Mesenchymal stem cell (in vitro differentiated cells and primary cell): ENCODE data around the gene CYP2U1.
A peak's percentile ranks its signal among the peaks of the same experiment; 100 is the strongest.

Experiments
- DNase-seq: peaks from one replicate; pipeline ENCODE4 v3.0.0-alpha.2; 2013
- H2AFZ ChIP-seq: one replicate; pipeline ENCODE4 v1.6.1; 2013; ENCODE audit warnings: low read depth, mild to moderate bottlenecking, control low read depth, inconsistent platforms, low read length, moderate library complexity
- H2AK5ac ChIP-seq: 2 replicates; pipeline ENCODE4 v1.6.1; 2013; ENCODE audit warnings: low read length, moderate library complexity, mild to moderate bottlenecking, inconsistent platforms; ENCODE audit not compliant: severe bottlenecking
- H2BK120ac ChIP-seq: one replicate; pipeline ENCODE4 v1.6.1; 2013; ENCODE audit warnings: low read depth, mild to moderate bottlenecking, inconsistent platforms, low read length, moderate library complexity
- H2BK12ac ChIP-seq, 2 experiments: one replicate each; pipeline ENCODE4 v1.6.1; 2013; ENCODE audit warnings: inconsistent platforms in 2 of 2, low read length in 2 of 2, mild to moderate bottlenecking in 2 of 2, moderate library complexity in 2 of 2, control low read depth in 1 of 2
- H2BK15ac ChIP-seq: one replicate; pipeline ENCODE4 v1.6.1; 2013; ENCODE audit warnings: mild to moderate bottlenecking, low read depth, inconsistent platforms; ENCODE audit not compliant: poor library complexity, severe bottlenecking
- H2BK5ac ChIP-seq: 2 replicates; pipeline ENCODE4 v1.6.1; 2013; ENCODE audit warnings: low read depth, mild to moderate bottlenecking, low read length, control low read depth, inconsistent platforms; ENCODE audit not compliant: poor library complexity, severe bottlenecking
- H3K14ac ChIP-seq, 2 experiments: one replicate each; pipeline ENCODE4 v1.6.1; 2013; ENCODE audit warnings: inconsistent platforms in 2 of 2, low read length in 2 of 2, control low read depth in 1 of 2, mild to moderate bottlenecking in 1 of 2, moderate library complexity in 1 of 2
- H3K18ac ChIP-seq, 2 experiments: one replicate each; pipeline ENCODE4 v1.6.1; 2013; ENCODE audit warnings: inconsistent platforms in 2 of 2, low read length in 2 of 2, control low read depth in 1 of 2, low read depth in 1 of 2, mild to moderate bottlenecking in 1 of 2
- H3K23ac ChIP-seq, 2 experiments: one replicate each; pipeline ENCODE4 v1.6.1; 2013; ENCODE audit warnings: inconsistent platforms in 2 of 2, low read length in 2 of 2, mild to moderate bottlenecking in 2 of 2, moderate library complexity in 2 of 2, control low read depth in 1 of 2
- H3K27ac ChIP-seq: 2 replicates; pipeline ENCODE4 v1.5.1; 2013; ENCODE audit warnings: mild to moderate bottlenecking, moderate library complexity, low read length, control low read depth, inconsistent platforms; ENCODE audit not compliant: poor library complexity, severe bottlenecking
- H3K27me3 ChIP-seq, 2 experiments: 2 replicates each; pipeline versions ENCODE4 v1.6.1 to v1.7.0; 2013; ENCODE audit warnings: low read length in 2 of 2, mild to moderate bottlenecking in 2 of 2, moderate library complexity in 2 of 2, control low read depth in 1 of 2, inconsistent platforms in 1 of 2; ENCODE audit not compliant: control insufficient read depth in 1 of 2, insufficient read depth in 1 of 2
- H3K36me3 ChIP-seq, 2 experiments: 2 replicates each; pipeline versions ENCODE4 v1.6.1 to v1.7.0; 2013; ENCODE audit warnings: low read length in 2 of 2, control low read depth in 1 of 2, inconsistent platforms in 1 of 2, low read depth in 1 of 2, mild to moderate bottlenecking in 1 of 2; ENCODE audit not compliant: insufficient read depth in 2 of 2, control insufficient read depth in 1 of 2
- H3K4ac ChIP-seq, 2 experiments: one replicate each; pipeline ENCODE4 v1.6.1; 2013; ENCODE audit warnings: inconsistent platforms in 2 of 2, low read length in 2 of 2, mild to moderate bottlenecking in 2 of 2, moderate library complexity in 2 of 2, control low read depth in 1 of 2, low read depth in 1 of 2
- H3K4me1 ChIP-seq: 2 replicates; pipeline ENCODE4 v1.6.1; 2013; ENCODE audit warnings: low read depth, low read length, control low read depth; ENCODE audit not compliant: control insufficient read depth, insufficient read depth
- H3K4me2 ChIP-seq: 2 replicates; pipeline ENCODE4 v1.6.1; 2013; ENCODE audit warnings: low read length, mild to moderate bottlenecking, inconsistent platforms; ENCODE audit not compliant: poor library complexity, severe bottlenecking
- H3K4me3 ChIP-seq, 2 experiments: 2 replicates each; pipeline versions ENCODE4 v1.5.1 to v1.7.0; 2013; ENCODE audit warnings: low read length in 2 of 2, mild to moderate bottlenecking in 2 of 2, control low read depth in 1 of 2, low read depth in 1 of 2; ENCODE audit not compliant: insufficient read depth in 1 of 2
- H3K79me1 ChIP-seq: replicated peaks from 2 replicates; pipeline ENCODE4 v1.6.1; 2013; ENCODE audit warnings: mild to moderate bottlenecking, control low read depth, low read length, inconsistent platforms; ENCODE audit not compliant: poor library complexity, severe bottlenecking
- H3K9ac ChIP-seq: 2 replicates; pipeline ENCODE4 v1.7.0; 2013; ENCODE audit warnings: mild to moderate bottlenecking, low read length, moderate library complexity
- H3K9me3 ChIP-seq: 2 replicates; pipeline ENCODE4 v1.7.0; 2013; ENCODE audit warnings: mild to moderate bottlenecking, low read length; ENCODE audit not compliant: control insufficient read depth
- H4K8ac ChIP-seq: one replicate; pipeline ENCODE4 v1.6.1; 2013; ENCODE audit warnings: inconsistent platforms, mild to moderate bottlenecking, low read length, moderate library complexity
- H4K91ac ChIP-seq: one replicate; pipeline ENCODE4 v1.6.1; 2013; ENCODE audit warnings: mild to moderate bottlenecking, low read length, inconsistent platforms
- WGBS: methylation state at CpG from one replicate; pipeline ENCODE4 v1.1.7; 2013; ENCODE audit warnings: mixed read lengths; 5-methylcytosine and 5-hydroxymethylcytosine counted together

Gene CYP2U1

GRCh38 chr4:107931775-107932321 lies 499 bp downstream of the CYP2U1 start:
- Histone ChIP-seq H3K9ac (peak overlapping the region; percentile 87), H2AFZ (peak overlapping the region; percentile 87), H3K4me1 (peaks cover 12% of the 10 kb centered on the region), H4K91ac (peak overlapping the region; percentile 82), H3K27me3 (no peaks in the 10 kb centered on the region), H3K23ac (no peak overlapping the region), H2BK12ac (no peak overlapping the region), H3K9me3 (no peaks in the 10 kb centered on the region), H2BK120ac (peak overlapping the region; percentile 49), H2AK5ac (no peak overlapping the region), H3K4me2 (peak overlapping the region; percentile 98), H2BK15ac (no peak overlapping the region), H3K4me3 (peak overlapping the region; percentile 76 to 83), H2BK5ac (no peak overlapping the region), H3K36me3 (no peaks in the 10 kb centered on the region), H3K27ac (no peak overlapping the region), H3K18ac (peak overlapping the region; percentile 37 to 85), H3K14ac (peak overlapping the region in 1 of 2 experiments; percentile 66), H3K79me1 (peaks cover 8% of the 10 kb centered on the region), H4K8ac (peak overlapping the region; percentile 66), H3K4ac (peak overlapping the region in 1 of 2 experiments; percentile 31)
- no peak for DNase-seq
- 12% methylated on average over 41 of the region's 45 CpGs for WGBS

GRCh38 chr4:107935246-107935645 lies 3.9 kb downstream of the CYP2U1 start:
- Histone ChIP-seq H2BK15ac (no peak overlapping the region), H2AK5ac (no peak overlapping the region), H4K91ac (no peak overlapping the region), H3K14ac (no peak overlapping the region), H3K27me3 (no peaks in the 10 kb centered on the region), H3K4me2 (no peak overlapping the region), H4K8ac (no peak overlapping the region), H2BK120ac (no peak overlapping the region), H3K79me1 (peaks cover 8% of the 10 kb centered on the region), H3K9ac (no peak overlapping the region), H3K36me3 (peaks cover 0 to 3% of the 10 kb centered on the region in 2 experiments), H3K4me3 (no peak overlapping the region), H3K4me1 (peaks cover 12% of the 10 kb centered on the region), H3K27ac (no peak overlapping the region), H2AFZ (no peak overlapping the region), H2BK5ac (no peak overlapping the region), H3K23ac (no peak overlapping the region), H3K4ac (no peak overlapping the region), H3K9me3 (no peaks in the 10 kb centered on the region), H3K18ac (no peak overlapping the region), H2BK12ac (no peak overlapping the region)
- no peak for DNase-seq

GRCh38 chr4:107937040-107937439 lies 5.7 kb downstream of the CYP2U1 start:
- Histone ChIP-seq H2BK12ac (no peak overlapping the region), H4K8ac (no peak overlapping the region), H3K14ac (no peak overlapping the region), H3K9ac (no peak overlapping the region), H4K91ac (no peak overlapping the region), H2BK15ac (no peak overlapping the region), H2AFZ (no peak overlapping the region), H3K27me3 (no peaks in the 10 kb centered on the region), H3K4me1 (peaks cover 3% of the 10 kb centered on the region), H3K18ac (no peak overlapping the region), H3K9me3 (no peaks in the 10 kb centered on the region), H2BK5ac (no peak overlapping the region), H3K23ac (no peak overlapping the region), H3K79me1 (peaks cover 5% of the 10 kb centered on the region), H3K36me3 (peaks cover 0 to 3% of the 10 kb centered on the region in 2 experiments), H2AK5ac (no peak overlapping the region), H3K4me2 (no peak overlapping the region), H3K4me3 (no peak overlapping the region), H3K27ac (no peak overlapping the region), H2BK120ac (no peak overlapping the region), H3K4ac (no peak overlapping the region)
- WGBS, result 95% methylated on average over 2 of the region's 2 CpGs
- no peak for DNase-seq

- H3K14ac ChIP-seq, result no peak overlapping the region
- H3K4me3 ChIP-seq, result no peak overlapping the region
- no peaks in the 10 kb centered on the region for H3K4me1 ChIP-seq
- DNase-seq, result no peak
- no peaks in the 10 kb centered on the region for H3K9me3 ChIP-seq
- H3K27me3 ChIP-seq, result no peaks in the 10 kb centered on the region
- no peak overlapping the region for H4K8ac ChIP-seq
- H3K36me3 ChIP-seq, result peaks cover 0 to 3% of the 10 kb centered on the region in 2 experiments
- no peak overlapping the region for H4K91ac ChIP-seq
- peaks cover 3% of the 10 kb centered on the region for H3K79me1 ChIP-seq
- 90% methylated on average over 1 of the region's 1 CpG for WGBS
- H2BK15ac ChIP-seq, result no peak overlapping the region
- H2BK5ac ChIP-seq, result no peak overlapping the region
- H3K4me2 ChIP-seq, result no peak overlapping the region
- H2BK12ac ChIP-seq, result no peak overlapping the region
- no peak overlapping the region for H3K18ac ChIP-seq
- H3K4ac ChIP-seq, result no peak overlapping the region
- no peak overlapping the region for H2AK5ac ChIP-seq
- H3K27ac ChIP-seq, result no peak overlapping the region
- no peak overlapping the region for H3K23ac ChIP-seq
- H2BK120ac ChIP-seq, result no peak overlapping the region
- H2AFZ ChIP-seq, result no peak overlapping the region
- H3K9ac ChIP-seq, result no peak overlapping the region
Measured at GRCh38 chr4:107939307-107939706, 8.0 kb downstream of the CYP2U1 start.
